Stimulated activated CD8-positive, alpha-beta memory T cell treated with anti-CD3 and anti-CD28 coated beads, Interleukin-12 subunit alpha, Interleukin-12 subunit beta, amount 100 ng/mL, for 24 hours (primary cell): ENCODE results near the gene DSCAM.

Source experiments
- DNase-seq: peaks from one replicate; pipeline ENCODE4 v3.0.0-alpha.2; 2020; ENCODE audit errors: extremely low read depth

Gene DSCAM

GRCh38 chr21:40837456-40837855 lies 9.5 kb downstream of the DSCAM start:
- no peak for DNase-seq

GRCh38 chr21:40835184-40835694 lies 11.7 kb downstream of the DSCAM start:
- DNase-seq = no peak

- DNase-seq = no peak
Measured at GRCh38 chr21:40833184-40833583, 13.8 kb downstream of the DSCAM start.

- no peak for DNase-seq
Measured at GRCh38 chr21:40832316-40832715, 14.6 kb downstream of the DSCAM start.

GRCh38 chr21:40830836-40831235 lies 16.1 kb downstream of the DSCAM start:
- DNase-seq = no peak

GRCh38 chr21:40829791-40830190 lies 17.2 kb downstream of the DSCAM start:
- no peak for DNase-seq

- no peak for DNase-seq
Measured at GRCh38 chr21:40829308-40829707, 17.6 kb downstream of the DSCAM start.

GRCh38 chr21:40827509-40827908 lies 19.4 kb downstream of the DSCAM start:
- DNase-seq = no peak

GRCh38 chr21:40819071-40819900 lies 27.7 kb downstream of the DSCAM start:
- DNase-seq = no peak

GRCh38 chr21:40813918-40814317 lies 33.0 kb downstream of the DSCAM start:
- DNase-seq = no peak

- no peak for DNase-seq
Measured at GRCh38 chr21:40809673-40810197, 37.2 kb downstream of the DSCAM start.

- DNase-seq = no peak
Measured at GRCh38 chr21:40803101-40803500, 43.9 kb downstream of the DSCAM start.

GRCh38 chr21:40800126-40800525 lies 46.8 kb downstream of the DSCAM start:
- no peak for DNase-seq

- no peak for DNase-seq
Measured at GRCh38 chr21:40797891-40798290, 49.1 kb downstream of the DSCAM start.

GRCh38 chr21:40797410-40797809 lies 49.5 kb downstream of the DSCAM start:
- DNase-seq = no peak

- DNase-seq = no peak
Measured at GRCh38 chr21:40796464-40796863, 50.5 kb downstream of the DSCAM start.

- DNase-seq = no peak
Measured at GRCh38 chr21:40795313-40795712, 51.6 kb downstream of the DSCAM start.

GRCh38 chr21:40792691-40793456 lies 54.1 kb downstream of the DSCAM start:
- no peak for DNase-seq

- no peak for DNase-seq
Measured at GRCh38 chr21:40788635-40789034, 58.3 kb downstream of the DSCAM start.

- no peak for DNase-seq
Measured at GRCh38 chr21:40783404-40783803, 63.6 kb downstream of the DSCAM start.

GRCh38 chr21:40770435-40771055 lies 76.4 kb downstream of the DSCAM start:
- DNase-seq = no peak

- no peak for DNase-seq
Measured at GRCh38 chr21:40769231-40769630, 77.7 kb downstream of the DSCAM start.
